Ishikawa (cell line): ENCODE data around the gene ZNF536.

Experiments used
- CEBPB ChIP-seq: IDR thresholded peaks from 2 replicates; pipeline ENCODE4 v1.6.1; 2012
- CREB1 ChIP-seq: IDR thresholded peaks from 2 replicates; pipeline ENCODE4 v1.6.1; 2012; ENCODE audit warnings: low read depth
- EP300 ChIP-seq: IDR thresholded peaks from 2 replicates; pipeline ENCODE4 v1.6.1; 2012; ENCODE audit warnings: borderline replicate concordance
- FOXM1 ChIP-seq: IDR thresholded peaks from 2 replicates; pipeline ENCODE4 v1.6.1; 2012; ENCODE audit warnings: low read depth, borderline replicate concordance
- MAX ChIP-seq: IDR thresholded peaks from 2 replicates; pipeline ENCODE4 v1.6.1; 2012
- NFIC ChIP-seq: IDR thresholded peaks from 2 replicates; pipeline ENCODE4 v1.6.1; 2012
- RAD21 ChIP-seq: IDR thresholded peaks from 2 replicates; pipeline ENCODE4 v1.6.1; 2012; ENCODE audit warnings: low read depth
- REST ChIP-seq: IDR thresholded peaks from 2 replicates; pipeline ENCODE4 v1.6.1; 2012; ENCODE audit warnings: low read depth, mild to moderate bottlenecking
- TEAD4 ChIP-seq: IDR thresholded peaks from 2 replicates; pipeline ENCODE4 v1.6.1; 2012
- USF1 ChIP-seq: IDR thresholded peaks from 2 replicates; pipeline ENCODE4 v1.6.1; 2012
- YY1 ChIP-seq: IDR thresholded peaks from 2 replicates; pipeline ENCODE4 v1.6.1; 2012; ENCODE audit warnings: low read depth

DNA sequence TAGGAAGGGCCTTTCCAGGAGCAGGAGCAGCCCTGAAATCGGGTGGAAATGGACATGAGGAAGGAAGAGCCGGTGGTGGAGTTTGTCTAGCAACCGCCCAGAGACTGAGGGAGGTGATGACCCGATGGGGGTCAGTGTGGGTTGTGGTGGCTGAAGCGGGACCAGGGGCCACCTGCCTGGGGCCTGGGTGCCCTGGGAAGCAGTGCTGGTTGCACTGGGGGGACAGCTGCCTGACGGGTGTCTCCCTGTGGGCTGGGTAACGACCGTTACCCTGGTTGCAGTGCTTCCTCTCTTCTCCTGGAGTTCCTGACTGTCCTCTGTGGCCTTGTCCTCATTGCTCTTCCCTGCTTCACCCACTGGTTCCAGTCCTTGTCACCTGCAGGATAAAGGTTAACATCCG, 13.0 kb downstream of the ZNF536 start:
- TF ChIP-seq MAX (no peak), RAD21 (no peak), YY1 (no peak), REST (no peak), CREB1 (no peak), NFIC (no peak), FOXM1 (no peak), USF1 (no peak), EP300 (no peak), CEBPB (no peak), TEAD4 (no peak)
